Right ventricle myocardium superior (tissue), 1 donor: ENCODE results near the gene ARID5B. TPM values are rescaled to one million over a fixed set of nuclear protein-coding genes. Genes with fewer than 3 reads are reported as not detected.

ENCODE experiments used
- ATAC-seq: fragments of 200-7000 bp; cut with Tn5 transposase; one replicate; pipeline ENCODE4 v1.9.1; 2020; ENCODE audit warnings: mild to moderate bottlenecking; ENCODE audit not compliant: poor library complexity
- DNase-seq: peaks from one replicate; pipeline ENCODE4 v3.0.0-alpha.2; 2020
- intact Hi-C: fragments of 100-400 bp; cut with DNase I; formaldehyde crosslinking; loops from one replicate; pipeline ENCODE4 v1.11.2; 2022
- total RNA-seq: library from RNA; stranded (reverse); fragmentation: NEBNext Ultra II Directional; extraction: Animal tissue kit (Norgen Biotek cat#: 25700); gene quantifications from one replicate; pipeline ENCODE4 v1.2.1, GENCODE V29; 2021
- donor health status: DM: no; HTN: yes; CAD: no; lungs with severe emphysema.

ARID5B gene
- total RNA-seq, 1 donor from 2014 or later = 13.2 TPM

- ATAC-seq (no peak), DNase-seq (no peak)
- intact Hi-C loops = no loop called here
Measured at GRCh38 chr10:62113680-62114079, 212.2 kb downstream of the ARID5B start.

DNA sequence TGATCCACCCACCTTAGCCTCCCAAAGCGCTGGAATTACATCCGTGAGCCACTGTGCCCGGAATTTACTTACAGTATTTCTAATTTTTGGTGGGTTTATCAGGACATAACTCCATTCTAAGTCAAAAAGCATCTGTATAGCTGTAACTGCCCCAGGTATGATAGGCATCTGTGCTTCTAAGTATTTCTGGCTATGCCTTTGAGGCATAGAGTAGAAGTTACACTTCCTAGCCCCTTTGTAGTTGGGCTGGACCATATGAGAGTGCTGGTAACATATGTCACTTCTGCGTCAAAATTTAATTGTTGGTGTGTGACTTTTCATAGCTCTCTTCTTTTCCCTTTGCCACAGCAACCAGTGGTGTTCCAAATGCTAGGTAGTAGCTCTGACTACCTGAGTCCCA, 213.8 kb downstream of the ARID5B start:
- no peak for ATAC-seq
- intact Hi-C loops = no loop called here
- DNase-seq = no peak

DNA sequence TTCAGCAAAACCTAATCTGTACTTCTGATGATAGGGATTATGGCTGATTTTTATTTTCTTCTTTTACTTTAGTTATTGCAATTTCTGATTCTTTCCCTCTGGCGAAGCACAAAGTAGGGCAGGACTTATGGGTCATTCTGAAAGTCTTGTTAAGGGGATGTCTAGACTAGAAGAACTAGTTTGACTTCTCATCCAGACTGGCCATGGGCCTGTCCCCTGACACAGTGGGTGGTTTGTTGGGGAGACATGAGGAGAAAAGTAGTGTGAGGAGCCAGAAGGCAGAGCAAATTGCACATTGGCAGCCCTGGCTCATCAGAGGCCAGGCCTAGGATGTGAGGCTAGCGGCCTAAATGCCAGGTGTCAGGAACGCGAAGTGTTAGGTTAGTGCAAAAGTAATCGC, 214.3 kb downstream of the ARID5B start:
- intact Hi-C loops = no loop called here

DNA sequence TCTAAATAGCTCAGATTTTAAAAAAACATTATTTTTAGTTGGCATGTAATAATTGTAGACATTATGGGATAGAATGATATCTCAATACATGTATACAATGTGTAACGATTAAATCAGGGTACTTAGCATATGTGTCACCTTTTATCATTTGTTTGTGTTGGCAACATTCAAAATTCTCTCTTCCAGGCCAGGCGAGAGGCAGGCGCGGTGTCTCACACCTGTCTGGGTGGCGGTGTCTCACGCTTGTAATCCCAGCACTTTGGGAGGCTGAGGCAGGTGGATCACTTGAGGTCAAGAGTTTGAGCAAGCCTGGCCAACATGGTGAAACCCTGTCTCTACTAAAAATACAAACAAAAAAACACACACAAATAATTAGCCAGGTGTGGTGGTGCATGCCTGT, 215.4 kb downstream of the ARID5B start:
- intact Hi-C loops = no loop called here
- DNase-seq (no peak), ATAC-seq (no peak)

More for the DNA sequence above, 214.3 kb downstream of the ARID5B start:
- no peak for DNase-seq
- no peak for ATAC-seq

DNA sequence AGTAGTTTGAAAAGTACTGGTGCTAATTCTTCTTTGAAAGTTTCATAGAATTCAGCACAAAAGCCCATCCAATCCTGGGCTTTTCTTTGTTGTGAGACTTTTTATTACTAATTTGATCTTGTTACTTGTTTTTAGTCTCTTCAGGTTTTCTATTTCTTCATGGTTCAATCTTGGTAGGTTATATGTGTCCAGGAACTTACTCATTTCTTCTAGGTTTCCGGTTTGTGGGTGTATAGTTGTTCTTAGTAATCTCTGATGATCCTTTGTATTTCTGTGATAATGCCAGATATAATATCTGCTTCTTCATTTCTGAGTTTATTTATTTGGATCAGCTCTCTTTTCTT, 219.7 kb downstream of the ARID5B start:
- ATAC-seq (no peak), DNase-seq (no peak)
- intact Hi-C loops = no loop called here

DNA sequence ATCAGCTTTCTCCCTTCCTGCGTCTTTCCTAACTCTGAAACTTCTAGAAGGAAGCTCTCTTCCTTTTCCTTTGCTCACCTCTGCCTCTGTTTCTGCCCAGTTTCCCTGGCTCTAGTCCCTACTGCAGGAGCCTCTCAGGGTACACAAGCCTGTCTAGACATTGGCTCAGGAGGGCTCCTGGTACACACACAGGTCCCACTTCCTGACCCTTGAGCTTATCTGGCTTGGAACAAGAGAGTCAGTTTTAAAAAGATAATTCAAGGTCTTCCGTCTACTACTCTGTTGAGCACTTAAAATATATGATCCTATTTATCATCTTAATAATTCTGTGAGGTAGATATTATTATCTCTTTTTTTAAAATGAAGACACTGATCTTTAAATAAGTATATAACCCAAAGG, 226.5 kb downstream of the ARID5B start:
- DNase-seq (no peak), ATAC-seq (no peak)
- intact Hi-C loops = no loop called here

- intact Hi-C loops = no loop called here
- no peak for DNase-seq
Measured at GRCh38 chr10:62130948-62131347, 229.4 kb downstream of the ARID5B start.

DNA sequence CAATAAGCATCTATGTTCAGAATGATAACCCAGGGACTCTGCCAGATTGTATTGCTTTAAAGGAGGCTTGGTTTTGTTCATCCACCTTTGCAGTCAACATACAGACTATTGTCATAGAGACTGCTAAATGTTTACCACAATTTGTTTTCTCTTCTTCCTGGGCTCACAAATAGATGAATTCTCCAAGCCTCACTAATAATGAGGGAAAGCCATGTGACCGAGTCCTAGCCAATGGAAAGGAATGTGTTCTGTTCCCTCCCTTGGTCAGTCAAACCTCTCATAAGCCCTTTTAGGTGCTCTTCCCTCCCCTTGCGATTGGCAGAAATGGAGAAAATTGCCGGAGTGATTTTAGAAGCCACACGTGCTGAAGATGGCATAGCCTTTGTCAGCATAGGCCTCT, 230.2 kb downstream of the ARID5B start:
- ATAC-seq (no peak), DNase-seq (no peak)
- intact Hi-C loops = no loop called here

More at GRCh38 chr10:62130948-62131347, 229.4 kb downstream of the ARID5B start:
- ATAC-seq = peak; percentile 15

DNA sequence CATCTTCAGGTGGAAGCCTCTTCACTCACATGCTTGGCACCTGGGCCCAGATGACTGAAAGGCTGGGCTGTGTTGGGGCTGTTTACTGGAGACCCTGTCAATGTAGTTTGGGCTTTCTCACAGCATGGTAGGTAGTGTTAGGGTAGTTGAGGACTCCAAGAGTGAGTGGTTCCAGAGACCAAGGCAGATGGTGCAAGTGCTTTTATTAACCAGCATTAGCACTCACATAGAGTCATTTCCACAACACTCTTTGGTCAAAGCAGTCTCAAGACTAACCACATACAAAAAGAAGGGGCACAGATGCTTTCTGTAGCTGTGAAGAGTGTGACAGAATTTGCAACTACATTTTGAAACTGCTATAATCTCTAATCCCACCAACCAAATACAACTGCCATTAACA, 232.1 kb downstream of the ARID5B start:
- ATAC-seq (no peak), DNase-seq (no peak)
- intact Hi-C loops = no loop called here

GRCh38 chr10:62136931-62137330, 235.4 kb downstream of the ARID5B start:
- DNase-seq (no peak), ATAC-seq (no peak)
- intact Hi-C loops = no loop called here

Other genes starting within 250 kb of the ARID5B start
- gene CABCOCO1, start 238.8 kb upstream of the ARID5B start, total RNA-seq = not detected